ENCODE measurements around the gene CCDC69.

CCDC69 gene

GRCh38 chr5:151222790-151223446 lies 974 bp downstream of the CCDC69 start:
- Histone ChIP-seq H3K9ac (peak overlapping the region; percentile 85 to 95 (median 92)), H3K4me2 (peak overlapping the region; percentile 86 to 99 (median 97)), H3K4me3 (peak overlapping the region; percentile 80 to 98 (median 92)), H3K27ac (peak overlapping the region; percentile 66 to 95 (median 90)), H3K36me3 (peaks cover 0 to 36% (median 3%) of the 10 kb centered on the region in 11 experiments; a peak in 9 of 22 replicates), H3K9me3 (replicated peaks in 1 of 11) (no peaks in the 10 kb centered on the region), H3K4me1 (peaks cover 78 to 92% (median 84%) of the 10 kb centered on the region in 10 experiments), H4K20me1 (peaks cover 18 to 40% (median 24%) of the 10 kb centered on the region in 11 experiments; a peak in 17 of 22 replicates), H3K27me3 (no peaks in the 10 kb centered on the region)
- no peak for TF ChIP-seq Cebpa-rat (IDR thresholded peaks at IDR 0.05)

DNA sequence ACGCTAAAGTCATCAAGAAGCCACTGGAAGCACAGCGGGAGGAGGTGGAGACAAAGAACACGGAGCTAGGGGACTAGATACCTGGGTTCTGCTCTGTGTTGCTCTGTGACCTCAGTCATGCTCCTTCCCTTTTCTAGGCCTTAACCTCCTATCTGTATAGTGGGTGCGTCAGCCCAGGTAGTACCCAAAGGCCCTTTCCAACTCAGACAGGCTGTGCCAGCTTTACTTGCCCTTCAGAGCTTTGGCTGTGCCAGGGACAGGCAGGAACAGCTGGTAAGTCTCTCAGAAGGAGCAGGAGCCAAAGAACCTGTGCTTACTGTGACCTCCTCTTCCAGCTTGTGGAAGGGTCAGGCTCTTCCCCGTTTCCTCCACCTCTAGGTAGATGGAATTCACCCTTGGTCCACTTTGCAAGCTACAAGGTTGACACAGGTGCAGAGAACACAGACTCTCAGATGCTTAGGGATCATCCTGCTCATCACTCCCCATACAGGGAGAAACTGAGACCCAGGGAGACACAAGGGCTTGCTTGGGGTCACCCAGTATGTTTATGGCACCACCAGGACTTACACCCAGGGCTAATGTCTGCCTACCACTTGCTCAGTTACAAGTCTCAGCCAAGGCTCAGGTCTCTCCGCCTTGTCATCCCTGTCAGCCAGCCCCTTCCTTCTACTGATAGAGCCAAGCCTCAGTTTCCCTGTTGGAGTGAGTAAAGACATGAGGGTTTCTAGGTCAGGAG lies 1.7 kb downstream of the CCDC69 start:
- H3K4me1 ChIP-seq: peaks cover 78 to 92% (median 84%) of the 10 kb centered on the region in 10 experiments
- peaks cover 0 to 43% (median 10%) of the 10 kb centered on the region in 11 experiments; a peak in 11 of 22 replicates for H3K36me3 ChIP-seq
- H3K9me3 ChIP-seq (replicated peaks in 1 of 11): no peaks in the 10 kb centered on the region
- H3K27me3 ChIP-seq: no peaks in the 10 kb centered on the region
- H4K20me1 ChIP-seq: peaks cover 18 to 40% (median 24%) of the 10 kb centered on the region in 11 experiments; a peak in 17 of 22 replicates
- H3K4me2 ChIP-seq: peak overlapping the region; percentile 86 to 99 (median 97)
- peak overlapping the region; percentile 66 to 95 (median 90); a peak in 21 of 22 replicates for H3K27ac ChIP-seq
- peak overlapping the region; percentile 80 to 98 (median 92) for H3K4me3 ChIP-seq
- peak overlapping the region; percentile 85 to 95 (median 92) for H3K9ac ChIP-seq
- no peak for TF ChIP-seq Cebpa-rat (IDR thresholded peaks at IDR 0.05)

DNA sequence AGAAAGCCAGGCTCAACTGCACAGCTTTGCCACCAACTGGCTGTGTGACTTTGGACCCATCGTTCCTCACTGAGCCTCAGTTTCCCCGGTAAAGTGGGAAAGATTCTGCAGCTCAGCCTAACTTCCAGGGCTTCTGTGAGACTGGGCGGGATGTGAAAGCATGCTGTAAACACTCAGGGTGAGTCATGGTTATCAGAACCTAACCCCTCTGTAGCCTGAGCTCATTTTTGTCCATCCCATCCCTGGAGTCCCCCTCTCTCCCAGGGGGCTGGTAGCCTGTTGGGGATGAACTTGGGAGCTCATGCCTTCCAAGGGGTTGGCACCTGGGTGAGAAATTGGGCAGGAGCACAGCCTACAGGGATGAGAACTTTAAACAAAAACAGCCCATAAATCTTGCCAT lies 2.3 kb downstream of the CCDC69 start:
- no peak for TF ChIP-seq Cebpa-rat (IDR thresholded peaks at IDR 0.05)
- peaks cover 0 to 50% (median 14%) of the 10 kb centered on the region in 11 experiments; a peak in 11 of 22 replicates for H3K36me3 ChIP-seq
- no peaks in the 10 kb centered on the region for H3K27me3 ChIP-seq
- H3K4me1 ChIP-seq: peaks cover 83 to 92% (median 85%) of the 10 kb centered on the region in 10 experiments
- no peaks in the 10 kb centered on the region for H3K9me3 ChIP-seq (replicated peaks in 1 of 11)
- H4K20me1 ChIP-seq: peaks cover 18 to 40% (median 24%) of the 10 kb centered on the region in 11 experiments; a peak in 17 of 22 replicates
- H3K27ac ChIP-seq: peak overlapping the region; percentile 66 to 95 (median 90); a peak in 21 of 22 replicates
- peak overlapping the region in 9 of 10 experiments; percentile 80 to 98 (median 92); a peak in 18 of 20 replicates for H3K4me3 ChIP-seq
- peak overlapping the region; percentile 85 to 95 (median 92); a peak in 19 of 22 replicates for H3K9ac ChIP-seq
- peak overlapping the region; percentile 86 to 99 (median 97) for H3K4me2 ChIP-seq

DNA sequence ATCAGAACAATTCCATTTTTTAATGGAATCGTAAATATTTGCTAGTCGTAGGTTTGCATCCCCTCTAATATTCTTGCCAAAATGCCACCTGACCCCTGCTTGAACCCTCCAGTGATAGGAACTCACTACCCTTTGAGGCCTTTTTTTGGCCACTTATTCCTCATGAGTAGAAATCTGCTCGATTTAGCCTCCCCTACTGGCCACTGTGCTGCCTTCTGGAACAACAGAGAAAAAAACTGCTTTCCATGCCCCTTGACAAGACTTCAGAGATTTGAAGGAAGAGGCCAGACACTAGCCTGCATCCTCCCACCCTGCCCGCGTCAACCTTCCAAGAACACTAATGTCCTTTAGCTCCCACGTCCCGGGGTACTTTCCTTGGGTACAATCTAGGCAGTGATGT lies 4.1 kb downstream of the CCDC69 start:
- peak overlapping the region; percentile 86 to 99 (median 97) for H3K4me2 ChIP-seq
- H3K4me1 ChIP-seq: peaks cover 91 to 94% (median 92%) of the 10 kb centered on the region in 10 experiments
- peaks cover 18 to 40% (median 24%) of the 10 kb centered on the region in 11 experiments; a peak in 17 of 22 replicates for H4K20me1 ChIP-seq
- no peaks in the 10 kb centered on the region for H3K27me3 ChIP-seq
- peak overlapping the region in 8 of 11 experiments; percentile 10 to 95 (median 89); a peak in 6 of 22 replicates for H3K9ac ChIP-seq
- H3K27ac ChIP-seq: peak overlapping the region in 9 of 11 experiments; percentile 16 to 95 (median 90); a peak in 11 of 22 replicates
- no peak for TF ChIP-seq Cebpa-rat (IDR thresholded peaks at IDR 0.05)
- H3K9me3 ChIP-seq (replicated peaks in 1 of 11): no peaks in the 10 kb centered on the region
- H3K4me3 ChIP-seq: peak overlapping the region in 6 of 10 experiments; percentile 15 to 95 (median 92); a peak in 4 of 20 replicates
- H3K36me3 ChIP-seq: peaks cover 0 to 61% (median 14%) of the 10 kb centered on the region in 11 experiments; a peak in 11 of 22 replicates

- Histone ChIP-seq H3K27ac (peak overlapping the region in 8 of 11 experiments; percentile 91 to 98 (median 94); a peak in 15 of 22 replicates), H3K27me3 (no peaks in the 10 kb centered on the region), H3K4me3 (peak overlapping the region in 6 of 10 experiments; percentile 0 to 30 (median 17); a peak in 6 of 20 replicates), H4K20me1 (peaks cover 18 to 40% (median 24%) of the 10 kb centered on the region in 11 experiments; a peak in 17 of 22 replicates), H3K9ac (peak overlapping the region in 7 of 11 experiments; percentile 0 to 88 (median 41); a peak in 12 of 22 replicates), H3K4me1 (peaks cover 89 to 94% (median 92%) of the 10 kb centered on the region in 10 experiments), H3K36me3 (peaks cover 0 to 61% (median 14%) of the 10 kb centered on the region in 11 experiments; a peak in 11 of 22 replicates), H3K4me2 (peak overlapping the region; percentile 72 to 99 (median 95)), H3K9me3 (replicated peaks in 1 of 11) (no peaks in the 10 kb centered on the region)
- no peak for TF ChIP-seq Cebpa-rat (IDR thresholded peaks at IDR 0.05)
Measured at GRCh38 chr5:151219138-151219537, 4.8 kb downstream of the CCDC69 start.

GRCh38 chr5:151218177-151218576 lies 5.7 kb downstream of the CCDC69 start:
- no peak for TF ChIP-seq Cebpa-rat (IDR thresholded peaks at IDR 0.05)
- peak overlapping the region in 10 of 11 experiments; percentile 2 to 88 (median 30); a peak in 15 of 22 replicates for H3K9ac ChIP-seq
- H3K27me3 ChIP-seq: no peaks in the 10 kb centered on the region
- peak overlapping the region in 3 of 10 experiments; percentile 5 to 22 (median 11); a peak in 2 of 20 replicates for H3K4me3 ChIP-seq
- no peaks in the 10 kb centered on the region for H3K9me3 ChIP-seq (replicated peaks in 1 of 11)
- H3K4me1 ChIP-seq: peaks cover 97 to 100% (median 98%) of the 10 kb centered on the region in 10 experiments
- peaks cover 18 to 40% (median 24%) of the 10 kb centered on the region in 11 experiments; a peak in 17 of 22 replicates for H4K20me1 ChIP-seq
- peak overlapping the region; percentile 72 to 99 (median 95) for H3K4me2 ChIP-seq
- peak overlapping the region in 10 of 11 experiments; percentile 85 to 98 (median 94); a peak in 18 of 22 replicates for H3K27ac ChIP-seq
- peaks cover 0 to 61% (median 14%) of the 10 kb centered on the region in 11 experiments; a peak in 11 of 22 replicates for H3K36me3 ChIP-seq

GRCh38 chr5:151216781-151217180 lies 7.1 kb downstream of the CCDC69 start:
- no peak for TF ChIP-seq Cebpa-rat (IDR thresholded peaks at IDR 0.05)
- no peaks in the 10 kb centered on the region for H3K27me3 ChIP-seq
- H3K4me2 ChIP-seq: peak overlapping the region; percentile 86 to 99 (median 95)
- peaks cover 0 to 59% (median 16%) of the 10 kb centered on the region in 11 experiments; a peak in 12 of 22 replicates for H3K36me3 ChIP-seq
- H3K4me3 ChIP-seq: no peak overlapping the region
- peaks cover 8 to 26% (median 17%) of the 10 kb centered on the region in 11 experiments; a peak in 16 of 22 replicates for H4K20me1 ChIP-seq
- H3K9ac ChIP-seq: peak overlapping the region in 9 of 11 experiments; percentile 35 to 88 (median 83); a peak in 14 of 22 replicates
- H3K4me1 ChIP-seq: peaks cover 97 to 99% (median 98%) of the 10 kb centered on the region in 10 experiments
- H3K9me3 ChIP-seq (replicated peaks in 1 of 11): no peaks in the 10 kb centered on the region
- H3K27ac ChIP-seq: peak overlapping the region in 10 of 11 experiments; percentile 85 to 98 (median 94); a peak in 20 of 22 replicates

DNA sequence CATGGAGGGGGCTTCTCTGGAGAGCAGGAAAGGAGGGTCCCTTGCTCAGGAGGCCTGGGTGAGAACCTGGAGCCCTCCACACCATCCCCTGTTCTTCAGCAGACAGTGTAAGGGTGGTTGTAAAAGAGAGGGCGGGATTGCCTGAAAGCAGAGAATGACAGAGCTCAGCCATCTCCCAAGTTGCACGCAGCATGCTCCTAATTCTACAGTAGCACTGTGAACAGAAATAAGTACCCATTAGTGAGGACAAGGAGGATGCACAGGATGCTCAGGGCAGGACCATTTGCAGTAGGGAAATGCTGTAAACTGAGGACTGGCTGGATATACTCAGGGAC lies 8.4 kb downstream of the CCDC69 start:
- no peak for TF ChIP-seq Cebpa-rat (IDR thresholded peaks at IDR 0.05)
- H3K4me1 ChIP-seq: peaks cover 97 to 99% (median 98%) of the 10 kb centered on the region in 10 experiments

More for the DNA sequence above, 8.4 kb downstream of the CCDC69 start:
- Histone ChIP-seq H3K36me3 (peaks cover 0 to 49% (median 15%) of the 10 kb centered on the region in 11 experiments; a peak in 12 of 22 replicates), H3K9me3 (replicated peaks in 1 of 11) (no peaks in the 10 kb centered on the region), H4K20me1 (peaks cover 0 to 14% (median 5%) of the 10 kb centered on the region in 11 experiments; a peak in 11 of 22 replicates), H3K27me3 (no peaks in the 10 kb centered on the region), H3K9ac (peak overlapping the region; percentile 70 to 88 (median 83); a peak in 21 of 22 replicates), H3K4me2 (peak overlapping the region; percentile 86 to 99 (median 95)), H3K27ac (peak overlapping the region; percentile 74 to 98 (median 93)), H3K4me3 (peak overlapping the region in 8 of 10 experiments; percentile 35 to 57 (median 49); a peak in 13 of 20 replicates)

Data from BLaER1 treated with 17β-estradiol and CSF1 and Interleukin-3, amounts not matched to agents 10 nM and 100 nM (cell line).